Measurements from ENCODE around the gene KDELR1. TPM values are rescaled to one million over a fixed set of nuclear protein-coding genes. Genes with fewer than 3 reads are reported as not detected.
"Not testable (repeated sequence)": the region's sequence is repeated elsewhere in the genome, so short reads cannot be mapped to it uniquely, and the experiment has no call there.

KDELR1 gene
- total RNA-seq, 1 donor from 2014 or later, result 205 TPM

DNA sequence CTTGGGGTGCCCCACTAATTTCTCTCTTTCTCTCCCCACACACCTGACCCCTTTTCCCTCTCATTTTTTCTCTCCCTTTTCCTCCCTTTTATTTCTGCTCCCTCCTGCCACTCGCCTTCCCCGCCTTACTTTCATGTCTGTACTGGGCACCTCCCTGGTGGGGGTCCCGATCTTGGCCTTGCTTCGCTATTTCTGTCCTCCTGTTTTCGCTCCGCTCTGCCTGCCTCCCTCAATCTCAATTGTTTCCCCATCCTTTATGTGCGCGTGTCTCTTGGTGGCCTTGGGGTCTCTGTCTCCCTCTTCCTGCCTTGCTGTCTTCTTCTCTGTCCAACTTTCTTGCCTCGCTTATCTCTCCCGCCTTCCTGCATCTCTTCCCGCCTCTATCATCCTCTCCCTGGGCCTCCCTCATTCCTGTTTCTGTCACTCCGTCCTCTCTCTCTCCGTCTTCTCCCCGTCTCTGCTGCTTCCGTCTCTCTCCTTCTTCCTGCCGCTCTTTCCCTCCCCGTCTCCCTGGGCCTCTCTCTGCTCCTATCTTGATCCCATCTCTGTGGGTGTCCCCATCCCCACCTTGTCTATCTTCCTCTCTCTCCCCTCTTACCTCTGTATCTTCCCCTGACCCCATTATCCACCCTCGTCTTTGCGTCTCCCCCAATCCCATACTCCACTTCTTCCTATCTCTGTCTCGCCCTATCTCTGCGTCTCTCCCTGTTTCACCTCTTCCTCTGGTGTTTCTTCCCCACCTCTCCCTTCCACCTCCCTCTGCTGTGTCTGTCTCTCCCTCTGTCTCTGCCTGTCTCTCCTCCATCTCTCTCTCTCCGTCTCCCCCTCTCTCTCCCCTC, 6.1 kb upstream of the KDELR1 start:
- no peak for DNase-seq (ENCODE audit: low spot score)

GRCh38 chr19:48396824-48397176, 5.4 kb upstream of the KDELR1 start:
- DNase-seq (ENCODE audit: low spot score), result no peak

DNA sequence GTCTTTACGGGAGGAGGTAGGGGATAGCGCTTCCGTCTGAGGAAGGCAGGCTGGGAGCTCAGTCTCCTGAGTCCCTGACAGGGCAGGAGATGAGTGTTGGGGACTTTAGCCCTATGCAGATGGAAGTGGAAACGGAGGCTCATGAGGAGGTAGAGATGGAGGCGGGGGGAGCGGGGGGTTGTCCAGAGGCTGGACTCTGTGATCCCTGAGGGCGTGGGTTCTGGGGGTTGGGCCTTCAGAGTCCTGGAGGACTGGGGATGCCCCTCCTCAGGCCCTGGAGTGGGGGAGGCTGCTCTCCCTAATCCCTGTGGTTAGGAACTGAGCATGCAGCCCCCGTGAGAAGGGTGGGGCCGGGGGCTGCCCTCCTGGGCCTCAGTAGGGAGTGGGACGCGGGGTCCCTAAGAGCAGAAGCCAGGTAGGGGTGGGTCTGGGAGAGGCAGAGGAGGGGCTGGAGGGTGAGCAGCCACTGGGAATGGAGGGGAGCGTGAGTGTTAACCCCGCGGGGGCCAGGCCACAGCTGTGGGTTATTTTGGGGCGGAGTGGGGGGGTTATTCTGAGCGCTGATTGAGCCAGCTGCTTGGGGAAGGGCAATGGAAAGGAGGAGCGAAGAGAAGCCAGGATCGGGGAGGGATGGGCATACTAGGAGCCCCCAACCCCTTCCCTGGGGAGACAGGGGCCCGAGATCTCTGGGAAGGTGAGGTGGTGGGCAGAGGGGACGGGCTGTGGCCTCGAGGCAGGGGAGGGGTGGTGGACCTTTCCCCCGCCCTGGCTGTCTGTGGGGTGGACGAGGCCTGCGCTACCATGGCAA, 4.9 kb upstream of the KDELR1 start:
- no peak for DNase-seq (ENCODE audit: low spot score)

- no peak for DNase-seq (ENCODE audit: low spot score)
Measured at GRCh38 chr19:48395499-48395898, 4.1 kb upstream of the KDELR1 start.

DNA sequence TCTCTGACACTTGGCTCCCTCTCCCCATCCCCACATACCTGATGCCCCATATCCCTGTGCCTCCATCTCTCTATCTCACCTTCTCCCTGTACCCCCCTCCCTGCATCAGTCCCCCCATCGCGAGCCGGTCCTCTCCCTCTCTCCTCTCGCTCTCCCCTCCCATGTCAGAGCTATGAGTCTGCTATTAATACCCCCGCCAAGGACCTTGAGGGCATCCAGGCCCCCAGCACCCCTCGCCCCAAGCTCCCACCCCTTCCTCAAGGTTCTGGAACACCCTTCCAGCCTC, 3.8 kb upstream of the KDELR1 start:
- no peak for DNase-seq (ENCODE audit: low spot score)

DNA sequence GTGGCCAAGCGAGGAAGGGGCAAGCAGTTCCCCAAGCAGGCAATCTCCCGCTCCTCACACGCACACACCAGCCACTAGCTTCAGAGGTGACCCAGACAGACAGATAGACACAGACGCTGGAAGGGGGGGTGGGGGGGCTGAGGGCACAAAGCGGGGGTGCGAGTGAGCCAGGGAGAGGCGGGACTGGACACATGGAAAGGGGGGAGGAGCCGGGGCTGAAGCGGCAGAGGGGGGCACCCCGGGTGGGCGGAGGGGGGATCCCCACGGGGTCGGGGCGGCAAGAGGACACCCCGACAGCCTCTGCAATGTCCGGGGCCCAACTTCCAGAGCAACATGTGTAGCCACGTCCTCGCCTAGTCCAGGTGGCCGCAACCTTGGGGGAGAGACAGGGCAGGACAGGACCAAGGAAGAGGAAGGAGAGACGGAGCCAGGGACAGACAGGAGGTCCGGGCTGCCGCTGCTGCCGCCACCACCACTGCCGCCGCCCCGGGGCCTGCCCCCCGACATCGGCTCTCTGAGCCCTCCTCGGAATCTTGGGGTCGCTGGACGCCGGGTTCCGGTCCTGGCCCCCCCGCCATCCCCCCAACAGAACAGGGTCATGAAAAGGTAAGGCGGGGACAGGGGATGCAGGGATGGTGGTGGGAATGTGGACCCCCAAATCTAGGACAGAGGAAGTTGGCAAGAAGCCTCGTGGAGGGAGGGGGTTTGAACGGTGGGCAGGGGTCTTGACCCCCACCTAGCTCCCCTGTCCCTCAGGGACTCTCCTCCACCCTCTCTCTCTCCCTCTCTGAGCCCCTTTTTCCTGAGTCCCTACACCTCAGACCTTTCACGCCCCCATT, 3.2 kb upstream of the KDELR1 start:
- DNase-seq (ENCODE audit: low spot score), result no peak

GRCh38 chr19:48393559-48394330, 2.4 kb upstream of the KDELR1 start, which contains the start of gene GRIN2D:
Gene GRIN2D (plus strand): TSS chr19:48393668. CDS start chr19:48398393, 4,725 bp downstream.
- DNase-seq (ENCODE audit: low spot score), result no peak

DNA sequence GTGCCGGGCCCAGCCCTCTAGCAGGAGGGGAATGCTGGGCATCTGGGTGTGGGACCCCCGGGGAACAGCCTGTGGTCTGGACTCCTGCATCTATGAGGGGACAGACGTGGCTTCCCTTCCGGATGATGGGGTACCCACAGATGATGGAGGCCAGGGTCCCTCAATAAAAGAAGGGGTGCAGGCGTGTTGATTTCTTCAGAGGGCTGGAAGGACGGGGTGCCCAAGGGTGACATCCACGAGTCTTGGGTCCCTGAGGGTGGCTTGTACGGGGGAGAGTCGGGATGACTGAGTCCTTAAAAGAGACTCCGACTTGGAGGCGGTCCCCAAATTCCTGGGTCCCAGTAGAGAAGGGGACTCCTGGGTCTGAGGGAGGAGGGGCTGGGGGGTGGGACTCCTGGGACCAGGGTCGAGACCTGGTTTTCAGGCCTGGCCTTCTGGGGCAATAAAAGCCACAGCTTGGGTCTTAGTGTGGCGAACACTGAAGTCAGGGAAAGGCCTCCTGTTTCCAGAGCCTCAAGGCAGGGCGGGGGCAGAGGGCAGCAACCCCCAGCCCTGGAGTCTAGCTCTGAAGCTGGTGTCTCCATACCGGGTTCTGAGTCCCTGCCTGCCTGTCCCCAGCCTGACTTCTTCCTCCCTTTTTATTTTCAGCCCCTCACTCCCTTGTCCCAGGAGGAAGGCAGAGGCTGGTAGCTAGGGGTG, 1.7 kb upstream of the KDELR1 start:
- no peak for DNase-seq (ENCODE audit: low spot score)

DNA sequence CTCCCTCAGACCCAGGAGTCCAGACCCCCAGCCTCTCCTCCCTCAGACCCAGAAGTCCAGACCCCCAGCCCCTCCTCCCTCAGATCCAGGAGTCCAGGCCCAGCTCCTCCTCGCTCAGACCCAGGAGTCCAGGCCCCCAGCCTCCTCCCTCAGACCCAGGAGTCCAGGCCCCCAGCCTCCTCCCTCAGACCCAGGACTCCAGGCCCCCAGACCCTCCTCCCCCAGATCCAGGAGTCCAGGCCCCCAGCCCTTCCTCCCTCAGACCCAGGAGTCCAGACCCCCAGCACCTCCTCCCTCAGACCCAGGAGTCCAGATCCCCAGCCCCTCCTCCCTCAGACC, 624 bp upstream of the KDELR1 start:
- DNase-seq (ENCODE audit: low spot score), result not testable (repeated sequence)

DNA sequence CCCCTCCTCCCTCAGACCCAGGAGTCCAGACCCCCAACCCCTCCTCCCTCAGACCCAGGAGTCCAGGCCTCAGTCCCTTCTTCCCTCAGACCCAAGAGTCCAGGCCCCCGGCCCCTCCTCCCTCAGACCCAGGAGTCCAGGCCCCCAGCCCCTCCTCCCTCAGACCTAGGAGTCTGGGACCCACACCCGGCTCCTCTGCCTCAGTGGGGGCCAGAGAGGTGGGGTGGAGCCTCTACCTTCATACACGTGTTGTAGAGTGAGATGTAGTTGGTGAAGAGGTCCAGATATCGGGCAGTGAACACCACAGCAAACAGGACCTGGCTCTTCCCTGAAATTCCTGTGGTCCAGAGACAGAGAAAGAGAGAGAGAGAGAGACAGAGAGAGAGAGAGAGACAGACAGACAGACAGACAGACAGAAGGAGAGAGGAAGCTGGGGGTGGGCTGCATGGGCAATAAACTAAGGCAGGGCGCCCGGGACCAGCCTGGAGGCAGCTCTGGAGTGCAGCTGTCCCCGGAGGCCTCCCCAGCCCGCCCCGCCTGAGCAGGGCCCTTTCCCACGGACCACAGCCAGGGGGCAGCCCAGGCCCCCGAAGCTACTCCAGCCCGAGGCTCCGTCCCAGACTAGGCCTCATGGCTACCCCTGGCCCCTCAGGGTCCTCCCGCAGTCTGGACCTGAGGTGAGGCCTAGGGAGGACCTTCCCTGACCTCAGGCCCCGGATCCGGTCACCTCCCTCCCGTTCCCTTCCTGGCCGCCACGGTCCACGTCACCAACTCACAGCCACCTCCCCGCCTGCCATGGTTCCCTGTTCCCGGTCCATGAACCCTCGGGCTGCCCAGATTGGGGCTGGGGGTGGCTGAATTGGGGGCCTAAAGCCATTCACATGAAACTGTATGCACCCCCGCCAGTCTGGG, 907 bp downstream of the KDELR1 start:
- peak; percentile 53 for DNase-seq (ENCODE audit: low spot score)

DNA sequence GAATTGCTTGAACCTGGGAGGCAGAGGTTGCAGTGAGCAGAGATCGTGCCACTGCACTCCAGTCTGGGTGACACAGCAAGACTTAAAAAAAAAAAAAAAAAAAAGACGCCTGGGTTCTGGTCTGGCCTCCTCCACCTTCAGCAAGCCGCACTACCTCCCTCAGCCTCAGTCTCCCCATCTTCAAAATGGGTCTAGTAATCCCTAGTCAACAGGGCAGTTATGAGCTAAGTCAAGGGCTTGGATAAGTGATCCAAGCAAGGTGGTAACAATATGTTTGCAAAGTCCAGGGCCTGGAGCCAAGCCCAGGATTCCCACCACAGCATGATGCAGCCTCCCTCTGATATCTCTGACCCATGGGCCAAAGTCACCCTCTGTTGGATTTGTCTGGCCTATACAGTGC, 4.4 kb downstream of the KDELR1 start:
- no peak for DNase-seq (ENCODE audit: low spot score)

DNA sequence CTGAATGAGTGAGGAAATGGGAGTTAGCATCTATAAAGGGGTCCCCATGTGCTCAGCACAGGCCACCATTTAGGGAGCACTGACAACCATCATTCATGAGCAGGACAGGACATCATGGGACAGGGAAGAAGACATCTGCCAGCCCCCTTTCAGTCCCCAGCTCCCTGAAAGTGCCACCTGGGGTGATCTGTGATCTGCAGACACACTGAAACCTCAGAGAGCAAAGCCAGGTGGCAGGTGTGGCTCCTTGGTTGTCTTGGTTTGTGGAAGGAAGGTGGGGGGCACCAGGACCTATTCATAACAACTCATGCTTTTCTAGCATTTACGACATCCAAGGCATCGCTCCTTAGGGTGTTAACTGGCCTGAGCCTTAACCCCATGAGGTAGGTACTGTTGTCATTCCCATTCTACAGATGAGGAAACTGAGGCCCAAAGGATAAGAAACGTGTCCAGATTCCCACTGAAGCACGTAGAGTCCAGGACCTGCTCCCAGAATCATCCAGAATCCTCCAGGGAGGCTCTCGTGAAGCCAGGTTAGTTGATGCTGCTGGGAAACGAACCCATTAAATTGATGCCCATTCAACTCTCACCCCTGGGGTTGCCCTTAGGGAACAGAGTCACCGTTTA, 5.8 kb downstream of the KDELR1 start:
- DNase-seq (ENCODE audit: low spot score), result no peak

- DNase-seq (ENCODE audit: low spot score), result no peak
Measured at GRCh38 chr19:48382286-48382685, 9.1 kb downstream of the KDELR1 start.

GRCh38 chr19:48381178-48381950, 10.0 kb downstream of the KDELR1 start:
- DNase-seq (ENCODE audit: low spot score), result no peak

GRCh38 chr19:48379058-48379457, 12.3 kb downstream of the KDELR1 start:
- DNase-seq (ENCODE audit: low spot score), result no peak

- no peak for DNase-seq (ENCODE audit: low spot score)
Measured at GRCh38 chr19:48378194-48378570, 13.2 kb downstream of the KDELR1 start.

DNA sequence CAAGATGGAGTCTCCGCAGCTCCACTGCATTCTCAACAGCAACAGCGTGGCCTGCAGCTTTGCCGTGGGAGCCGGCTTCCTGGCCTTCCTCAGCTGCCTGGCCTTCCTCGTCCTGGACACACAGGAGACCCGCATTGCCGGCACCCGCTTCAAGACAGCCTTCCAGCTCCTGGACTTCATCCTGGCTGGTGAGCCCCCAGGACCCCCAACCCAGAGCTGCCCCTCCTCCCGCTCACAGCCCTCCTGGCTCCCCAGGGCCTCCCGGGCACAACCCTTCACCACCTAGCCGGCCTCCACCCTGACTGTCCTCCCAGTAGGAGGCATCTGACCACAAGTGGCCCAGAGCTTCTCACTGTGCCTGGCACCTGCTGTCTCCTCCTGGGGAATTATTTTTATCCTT, 17.8 kb downstream of the KDELR1 start:
- DNase-seq (ENCODE audit: low spot score), result no peak

- DNase-seq (ENCODE audit: low spot score), result no peak
Measured at GRCh38 chr19:48372904-48373303, 18.4 kb downstream of the KDELR1 start.

- not testable (repeated sequence) for DNase-seq (ENCODE audit: low spot score)
Measured at GRCh38 chr19:48371771-48372170, 19.6 kb downstream of the KDELR1 start.
